Activated T-cell treated with anti-CD3 and anti-CD28 coated beads, Interleukin-2, amount 50 U/mL, for 24 hours (primary cell): ENCODE results near the gene ITGAE.
"Not testable (repeated sequence)": the region's sequence is repeated elsewhere in the genome, so short reads cannot be mapped to it uniquely, and the experiment has no call there.

ENCODE experiments used
- DNase-seq: peaks from one replicate; pipeline ENCODE4 v3.0.0-alpha.2; 2020
- H3K27ac Mint-ChIP-seq: 2 replicates; pipeline ENCODE4 v1.8.0; 2020; ENCODE audit warnings: mild to moderate bottlenecking, mixed read lengths
- H3K27me3 Mint-ChIP-seq: 2 replicates; pipeline ENCODE4 v1.8.0; 2020; ENCODE audit warnings: mixed read lengths
- H3K36me3 Mint-ChIP-seq: 2 replicates; pipeline ENCODE4 v1.8.0; 2020; ENCODE audit warnings: low read depth, mixed read lengths
- H3K4me1 Mint-ChIP-seq: 2 replicates; pipeline ENCODE4 v1.8.0; 2020; ENCODE audit warnings: low read depth, mixed read lengths
- H3K4me3 Mint-ChIP-seq: 2 replicates; pipeline ENCODE4 v1.8.0; 2020; ENCODE audit warnings: mild to moderate bottlenecking, moderate library complexity, mixed read lengths
- H3K9me3 Mint-ChIP-seq: 2 replicates; pipeline ENCODE4 v1.8.0; 2020; ENCODE audit warnings: mixed read lengths

The ITGAE gene

GRCh38 chr17:3747805-3748204 is 53.2 kb downstream of the ITGAE start:
- Mint-ChIP-seq H3K4me3 (no peak overlapping the region), H3K9me3 (no peaks in the 10 kb centered on the region), H3K27me3 (no peaks in the 10 kb centered on the region), H3K4me1 (peaks cover 34% of the 10 kb centered on the region), H3K27ac (no peak overlapping the region), H3K36me3 (no peaks in the 10 kb centered on the region)
- DNase-seq: no peak

GRCh38 chr17:3745071-3745470 is 55.9 kb downstream of the ITGAE start:
- no peak overlapping the region for H3K27ac Mint-ChIP-seq
- no peaks in the 10 kb centered on the region for H3K27me3 Mint-ChIP-seq
- H3K4me1 Mint-ChIP-seq: peaks cover 30% of the 10 kb centered on the region
- peaks cover 1% of the 10 kb centered on the region for H3K36me3 Mint-ChIP-seq
- H3K4me3 Mint-ChIP-seq: no peak overlapping the region
- H3K9me3 Mint-ChIP-seq: no peaks in the 10 kb centered on the region
- no peak for DNase-seq

DNA sequence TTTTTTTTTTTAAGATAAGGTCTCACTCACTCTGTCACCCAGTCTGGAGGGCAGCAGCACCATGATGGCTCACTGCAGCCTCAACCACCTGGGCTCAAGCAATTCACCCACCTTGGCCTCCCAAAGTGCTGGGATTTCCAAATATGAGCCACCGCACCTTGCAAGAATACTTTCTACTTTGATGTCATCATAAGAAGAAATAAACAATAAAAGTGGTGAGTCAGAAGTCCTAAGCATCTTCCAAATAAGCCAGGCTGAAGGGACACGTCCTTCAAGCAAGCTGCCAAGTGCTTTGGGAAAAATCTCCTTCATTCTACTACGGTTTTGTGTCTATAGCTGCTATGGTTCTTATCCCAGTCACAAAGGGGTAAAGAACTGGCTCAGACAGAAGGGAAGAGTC is 57.0 kb downstream of the ITGAE start:
- no peak for DNase-seq
- Mint-ChIP-seq H3K36me3 (peaks cover 1% of the 10 kb centered on the region), H3K4me1 (peaks cover 35% of the 10 kb centered on the region), H3K27me3 (no peaks in the 10 kb centered on the region), H3K9me3 (no peaks in the 10 kb centered on the region), H3K27ac (no peak overlapping the region), H3K4me3 (no peak overlapping the region)

DNA sequence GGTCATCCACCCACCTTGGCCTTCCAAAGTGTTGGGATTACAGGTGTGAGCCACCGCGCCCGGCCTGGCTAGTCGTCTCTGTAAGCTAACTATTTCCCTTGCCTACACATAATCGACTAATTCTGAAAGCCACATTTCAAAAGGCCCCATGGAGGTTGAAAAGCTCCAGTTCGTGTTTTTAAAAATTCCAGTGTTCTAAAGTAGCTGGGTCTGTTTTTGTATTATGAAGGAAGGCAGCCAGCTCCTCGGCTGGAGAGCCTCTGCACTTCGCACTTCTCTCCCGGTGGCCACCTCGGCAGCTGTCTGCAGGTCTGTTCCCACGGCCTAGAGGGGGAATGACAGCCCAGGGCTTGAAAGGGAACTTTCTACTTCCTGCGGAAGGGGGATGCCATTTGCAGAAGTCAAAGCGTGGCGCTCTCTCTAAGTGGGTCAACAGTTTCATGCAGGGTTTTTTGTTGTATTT is 60.3 kb downstream of the ITGAE start:
- Mint-ChIP-seq H3K36me3 (peaks cover 1% of the 10 kb centered on the region), H3K9me3 (no peaks in the 10 kb centered on the region), H3K4me3 (peak overlapping the region; percentile 6), H3K27ac (peak overlapping the region; percentile 75), H3K4me1 (peaks cover 47% of the 10 kb centered on the region), H3K27me3 (no peaks in the 10 kb centered on the region)
- peak; percentile 62 for DNase-seq

- Mint-ChIP-seq H3K4me1 (peaks cover 47% of the 10 kb centered on the region), H3K27ac (peak overlapping the region; percentile 5)
- DNase-seq: no peak
These were observed 61.4 kb downstream of the ITGAE start for GRCh38 chr17:3739422-3740124.

DNA sequence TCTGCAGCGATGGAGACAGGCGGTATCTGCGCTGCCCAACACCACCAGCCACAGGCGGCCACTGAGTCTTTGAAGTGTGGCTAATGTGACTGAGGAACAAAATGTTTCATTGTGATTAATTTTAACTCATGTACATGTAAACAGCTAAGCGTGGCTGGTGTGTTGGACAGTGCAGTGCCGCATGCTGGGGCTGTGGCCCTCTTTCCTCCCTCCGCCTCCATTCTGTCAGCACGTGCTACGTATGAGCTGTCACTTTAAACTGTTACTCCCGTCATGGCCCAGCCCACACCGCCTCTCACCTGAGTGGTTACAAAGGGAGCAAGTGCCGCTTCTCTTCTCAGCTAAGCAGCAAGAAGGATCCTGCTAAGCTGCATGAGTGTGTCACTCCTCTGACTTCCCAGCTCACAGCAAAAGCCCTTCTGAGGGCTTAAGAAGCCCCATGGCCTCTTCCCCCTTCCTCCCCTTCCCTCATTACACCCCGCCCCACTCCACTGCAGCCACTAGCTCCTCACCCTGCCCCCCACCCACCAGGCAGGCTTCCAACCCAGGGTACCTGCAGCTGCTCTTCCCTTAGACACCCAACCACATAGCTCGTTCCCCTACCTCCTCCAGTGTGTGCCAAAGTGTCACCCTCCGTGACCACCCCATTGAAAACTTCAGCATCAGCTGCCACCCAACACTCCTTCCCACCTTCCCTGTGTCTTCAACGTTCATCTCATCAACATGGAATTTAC is 62.3 kb downstream of the ITGAE start:
- Mint-ChIP-seq H3K4me1 (peaks cover 44% of the 10 kb centered on the region), H3K36me3 (peaks cover 1% of the 10 kb centered on the region), H3K27me3 (no peaks in the 10 kb centered on the region), H3K9me3 (no peaks in the 10 kb centered on the region), H3K4me3 (no peak overlapping the region), H3K27ac (peak overlapping the region; percentile 61)
- DNase-seq: peak; percentile 80

More at GRCh38 chr17:3739422-3740124, 61.4 kb downstream of the ITGAE start:
- Mint-ChIP-seq H3K27me3 (no peaks in the 10 kb centered on the region), H3K36me3 (peaks cover 1% of the 10 kb centered on the region), H3K4me3 (no peak overlapping the region), H3K9me3 (no peaks in the 10 kb centered on the region)

DNA sequence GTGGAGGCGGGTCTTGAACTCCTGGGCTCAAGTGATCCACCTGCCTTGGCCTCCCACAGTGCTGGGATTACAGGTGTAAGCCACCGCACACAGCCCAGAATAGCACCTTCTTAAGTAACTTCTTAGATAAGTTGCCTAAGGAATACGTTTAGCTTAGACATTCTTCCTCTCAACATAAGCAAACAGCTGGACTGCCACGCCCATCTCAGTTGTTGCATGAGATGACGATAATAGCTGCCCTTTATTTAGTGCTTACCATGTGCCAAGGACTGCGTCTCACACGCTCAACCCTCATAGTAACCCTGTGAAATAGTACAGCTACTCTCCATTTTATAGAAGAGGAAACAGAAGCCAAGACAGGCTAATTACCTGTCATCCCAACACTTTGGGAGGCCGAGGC is 65.5 kb downstream of the ITGAE start:
- Mint-ChIP-seq H3K4me3 (no peak overlapping the region), H3K9me3 (no peaks in the 10 kb centered on the region), H3K27ac (no peak overlapping the region), H3K4me1 (peaks cover 31% of the 10 kb centered on the region), H3K36me3 (no peaks in the 10 kb centered on the region), H3K27me3 (no peaks in the 10 kb centered on the region)
- DNase-seq: no peak

DNA sequence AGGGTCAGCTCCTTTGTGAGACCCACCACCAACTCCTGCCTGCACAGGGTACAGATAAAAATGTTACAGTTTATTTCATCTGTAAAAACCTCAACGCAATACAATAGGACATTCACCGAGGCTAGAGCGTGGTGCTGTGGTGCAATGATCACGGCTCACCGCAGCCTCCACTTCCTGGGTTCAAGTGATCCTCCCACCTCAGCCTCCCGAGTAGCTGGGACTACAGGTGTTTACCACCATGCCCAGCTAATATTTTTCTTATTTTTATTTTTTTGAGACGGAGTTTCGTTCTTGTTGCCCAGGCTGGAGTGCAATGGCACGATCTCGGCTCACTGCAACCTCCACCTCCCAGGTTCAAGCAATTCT is 66.1 kb downstream of the ITGAE start:
- not testable (repeated sequence) for H3K27ac Mint-ChIP-seq, H3K36me3 Mint-ChIP-seq, DNase-seq, H3K9me3 Mint-ChIP-seq, H3K27me3 Mint-ChIP-seq, H3K4me3 Mint-ChIP-seq
- peaks cover 25% of the 10 kb centered on the region for H3K4me1 Mint-ChIP-seq

GRCh38 chr17:3732210-3732621 is 68.8 kb downstream of the ITGAE start:
- no peaks in the 10 kb centered on the region for H3K27me3 Mint-ChIP-seq
- no peaks in the 10 kb centered on the region for H3K9me3 Mint-ChIP-seq
- H3K4me3 Mint-ChIP-seq: no peak overlapping the region
- H3K27ac Mint-ChIP-seq: no peak overlapping the region
- peaks cover 2% of the 10 kb centered on the region for H3K4me1 Mint-ChIP-seq
- DNase-seq: no peak
- H3K36me3 Mint-ChIP-seq: peaks cover 19% of the 10 kb centered on the region

- H3K27ac Mint-ChIP-seq: no peak overlapping the region
- peaks cover 30% of the 10 kb centered on the region for H3K36me3 Mint-ChIP-seq
- H3K27me3 Mint-ChIP-seq: no peaks in the 10 kb centered on the region
- DNase-seq: no peak
- H3K4me3 Mint-ChIP-seq: no peak overlapping the region
- H3K9me3 Mint-ChIP-seq: no peaks in the 10 kb centered on the region
- H3K4me1 Mint-ChIP-seq: peaks cover 9% of the 10 kb centered on the region
These were observed 70.0 kb downstream of the ITGAE start for GRCh38 chr17:3730881-3731429.

GRCh38 chr17:3729881-3730280 is 71.1 kb downstream of the ITGAE start:
- H3K27me3 Mint-ChIP-seq: no peaks in the 10 kb centered on the region
- H3K9me3 Mint-ChIP-seq: no peaks in the 10 kb centered on the region
- no peak overlapping the region for H3K4me3 Mint-ChIP-seq
- no peak for DNase-seq
- no peak overlapping the region for H3K27ac Mint-ChIP-seq
- H3K36me3 Mint-ChIP-seq: peaks cover 41% of the 10 kb centered on the region
- peaks cover 20% of the 10 kb centered on the region for H3K4me1 Mint-ChIP-seq

DNA sequence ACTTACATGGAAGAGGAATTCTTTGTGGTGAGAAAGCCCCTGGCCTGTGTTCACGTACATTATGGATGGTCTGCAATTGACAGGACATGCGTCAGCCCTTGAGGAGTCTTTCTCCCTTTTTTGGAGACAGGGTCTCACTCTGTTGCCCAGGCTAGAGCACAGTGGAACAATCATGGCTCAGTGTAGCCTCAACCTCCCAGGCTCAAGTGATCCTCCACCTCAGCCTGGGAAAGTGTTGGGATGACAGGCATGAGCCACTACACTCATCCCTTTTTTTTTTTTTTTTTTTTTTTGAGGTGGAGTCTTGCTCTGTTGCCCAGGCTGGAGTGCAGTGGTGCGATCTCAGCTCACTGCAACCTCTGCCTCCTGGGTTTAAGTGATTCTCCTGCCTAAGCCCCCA is 72.9 kb downstream of the ITGAE start:
- not testable (repeated sequence) for H3K4me3 Mint-ChIP-seq, H3K9me3 Mint-ChIP-seq, H3K27me3 Mint-ChIP-seq, DNase-seq, H3K27ac Mint-ChIP-seq
- H3K4me1 Mint-ChIP-seq: peaks cover 26% of the 10 kb centered on the region
- peaks cover 57% of the 10 kb centered on the region for H3K36me3 Mint-ChIP-seq

DNA sequence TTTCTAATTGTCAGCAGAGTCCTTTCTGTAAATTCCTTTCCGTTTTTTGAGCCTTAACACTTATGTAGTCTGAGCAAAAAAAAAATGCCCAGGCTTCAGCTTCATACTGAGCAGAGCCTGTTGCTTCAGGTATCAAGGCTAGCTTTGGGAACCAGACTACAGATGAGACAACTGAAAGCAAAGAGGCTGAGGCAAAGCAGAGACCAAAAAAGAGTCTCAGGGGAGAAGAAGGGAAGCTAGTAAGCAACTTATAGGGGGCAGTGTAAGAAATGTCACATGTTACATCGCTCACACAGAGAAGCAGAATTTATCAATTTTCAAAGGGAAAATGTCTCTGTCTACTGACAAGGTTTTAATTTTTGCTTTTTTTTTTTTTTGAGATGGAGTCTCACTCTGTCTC is 73.9 kb downstream of the ITGAE start:
- Mint-ChIP-seq H3K9me3 (no peaks in the 10 kb centered on the region), H3K36me3 (peaks cover 67% of the 10 kb centered on the region), H3K4me3 (no peak overlapping the region), H3K27me3 (no peaks in the 10 kb centered on the region), H3K27ac (no peak overlapping the region), H3K4me1 (peaks cover 33% of the 10 kb centered on the region)
- DNase-seq: no peak

- Mint-ChIP-seq H3K4me1 (peaks cover 54% of the 10 kb centered on the region), H3K9me3 (no peaks in the 10 kb centered on the region), H3K4me3 (peak overlapping the region; percentile 86), H3K27me3 (no peaks in the 10 kb centered on the region), H3K27ac (peak overlapping the region; percentile 96), H3K36me3 (peaks cover 89% of the 10 kb centered on the region)
- no peak for DNase-seq
These were observed 76.5 kb downstream of the ITGAE start for GRCh38 chr17:3724378-3725077.
